ENCODE results near the gene ANKRD52.
"Not testable (repeated sequence)": the region's sequence is repeated elsewhere in the genome, so short reads cannot be mapped to it uniquely, and the experiment has no call there.

ANKRD52 gene

GRCh38 chr12:56286044-56286830, 28.1 kb upstream of the ANKRD52 start:
- Mint-ChIP-seq H3K27me3 (no peaks in the 10 kb centered on the region), H3K4me3 (no peak overlapping the region), H3K4me1 (ENCODE audit: low read depth) (peaks cover 19% of the 10 kb centered on the region), H3K27ac (no peak overlapping the region), H3K36me3 (peaks cover 7% of the 10 kb centered on the region), H3K9me3 (ENCODE audit: low read depth) (no peaks in the 10 kb centered on the region)

GRCh38 chr12:56284263-56284662, 26.1 kb upstream of the ANKRD52 start:
- H3K36me3 Mint-ChIP-seq; H3K27ac Mint-ChIP-seq; H3K9me3 Mint-ChIP-seq (ENCODE audit: low read depth); H3K27me3 Mint-ChIP-seq; H3K4me3 Mint-ChIP-seq: not testable (repeated sequence)
- peaks cover 11% of the 10 kb centered on the region for H3K4me1 Mint-ChIP-seq (ENCODE audit: low read depth)

- Mint-ChIP-seq H3K36me3 (peaks cover 8% of the 10 kb centered on the region), H3K27me3 (no peaks in the 10 kb centered on the region), H3K4me1 (ENCODE audit: low read depth) (peaks cover 5% of the 10 kb centered on the region), H3K9me3 (ENCODE audit: low read depth) (no peaks in the 10 kb centered on the region), H3K4me3 (no peak overlapping the region), H3K27ac (peak overlapping the region; percentile 34)
Measured at GRCh38 chr12:56282579-56282978, 24.4 kb upstream of the ANKRD52 start.

- peaks cover 8% of the 10 kb centered on the region for H3K36me3 Mint-ChIP-seq
Measured at GRCh38 chr12:56282030-56282429, 23.8 kb upstream of the ANKRD52 start.

GRCh38 chr12:56280849-56281248, 22.7 kb upstream of the ANKRD52 start:
- H3K4me3 Mint-ChIP-seq, result no peak overlapping the region
- peaks cover 10% of the 10 kb centered on the region for H3K36me3 Mint-ChIP-seq
- H3K4me1 Mint-ChIP-seq (ENCODE audit: low read depth), result no peaks in the 10 kb centered on the region
- no peak overlapping the region for H3K27ac Mint-ChIP-seq
- H3K9me3 Mint-ChIP-seq (ENCODE audit: low read depth), result no peaks in the 10 kb centered on the region
- H3K27me3 Mint-ChIP-seq, result no peaks in the 10 kb centered on the region

More at GRCh38 chr12:56282030-56282429, 23.8 kb upstream of the ANKRD52 start:
- peaks cover 5% of the 10 kb centered on the region for H3K4me1 Mint-ChIP-seq (ENCODE audit: low read depth)
- peak overlapping the region; percentile 16 for H3K27ac Mint-ChIP-seq
- H3K9me3 Mint-ChIP-seq (ENCODE audit: low read depth), result no peaks in the 10 kb centered on the region
- H3K4me3 Mint-ChIP-seq, result no peak overlapping the region
- H3K27me3 Mint-ChIP-seq, result no peaks in the 10 kb centered on the region

GRCh38 chr12:56278905-56279304, 20.7 kb upstream of the ANKRD52 start:
- Mint-ChIP-seq H3K36me3 (peaks cover 12% of the 10 kb centered on the region), H3K4me3 (no peak overlapping the region), H3K4me1 (ENCODE audit: low read depth) (no peaks in the 10 kb centered on the region), H3K9me3 (ENCODE audit: low read depth) (no peaks in the 10 kb centered on the region), H3K27ac (peak overlapping the region; percentile 34), H3K27me3 (no peaks in the 10 kb centered on the region)

- H3K9me3 Mint-ChIP-seq (ENCODE audit: low read depth), result no peaks in the 10 kb centered on the region
- H3K27ac Mint-ChIP-seq, result no peak overlapping the region
- peaks cover 9% of the 10 kb centered on the region for H3K36me3 Mint-ChIP-seq
Measured at GRCh38 chr12:56274299-56274698, 16.1 kb upstream of the ANKRD52 start.

GRCh38 chr12:56272468-56272867, 14.3 kb upstream of the ANKRD52 start:
- not testable (repeated sequence) for H3K27me3 Mint-ChIP-seq; H3K36me3 Mint-ChIP-seq; H3K4me1 Mint-ChIP-seq (ENCODE audit: low read depth); H3K4me3 Mint-ChIP-seq; H3K9me3 Mint-ChIP-seq (ENCODE audit: low read depth)
- H3K27ac Mint-ChIP-seq, result peak overlapping the region; percentile 10

More at GRCh38 chr12:56274299-56274698, 16.1 kb upstream of the ANKRD52 start:
- Mint-ChIP-seq H3K27me3 (no peaks in the 10 kb centered on the region), H3K4me1 (ENCODE audit: low read depth) (no peaks in the 10 kb centered on the region), H3K4me3 (no peak overlapping the region)

- Mint-ChIP-seq H3K4me1 (ENCODE audit: low read depth) (peaks cover 15% of the 10 kb centered on the region), H3K9me3 (ENCODE audit: low read depth) (no peaks in the 10 kb centered on the region), H3K36me3 (peaks cover 9% of the 10 kb centered on the region), H3K27me3 (no peaks in the 10 kb centered on the region), H3K4me3 (no peak overlapping the region), H3K27ac (peak overlapping the region; percentile 68)
Measured at GRCh38 chr12:56271031-56271430, 12.8 kb upstream of the ANKRD52 start.

- H3K4me3 Mint-ChIP-seq, result peak overlapping the region; percentile 85
- no peaks in the 10 kb centered on the region for H3K27me3 Mint-ChIP-seq
- no peaks in the 10 kb centered on the region for H3K36me3 Mint-ChIP-seq
- H3K4me1 Mint-ChIP-seq (ENCODE audit: low read depth), result peaks cover 19% of the 10 kb centered on the region
- no peaks in the 10 kb centered on the region for H3K9me3 Mint-ChIP-seq (ENCODE audit: low read depth)
- H3K27ac Mint-ChIP-seq, result peak overlapping the region; percentile 25
Measured at GRCh38 chr12:56267443-56268071, 9.4 kb upstream of the ANKRD52 start.

GRCh38 chr12:56266693-56267442, 8.7 kb upstream of the ANKRD52 start, which contains the start of gene COQ10A:
COQ10A (plus strand) TSS chr12:56266942; CDS start chr12:56267119, 177 bp downstream.
- Mint-ChIP-seq H3K9me3 (ENCODE audit: low read depth) (no peaks in the 10 kb centered on the region), H3K27ac (peak within 1 kb of the TSS; percentile 93), H3K36me3 (no peaks in the 10 kb centered on the region), H3K4me3 (peak within 1 kb of the TSS; percentile 95), H3K27me3 (no peaks in the 10 kb centered on the region), H3K4me1 (ENCODE audit: low read depth) (peaks cover 19% of the 10 kb centered on the region)

- not testable (repeated sequence) for H3K9me3 Mint-ChIP-seq (ENCODE audit: low read depth); H3K36me3 Mint-ChIP-seq; H3K27me3 Mint-ChIP-seq
- H3K4me1 Mint-ChIP-seq (ENCODE audit: low read depth), result peaks cover 19% of the 10 kb centered on the region
- H3K27ac Mint-ChIP-seq, result peak overlapping the region; percentile 93
- peak overlapping the region; percentile 95 for H3K4me3 Mint-ChIP-seq
Measured at GRCh38 chr12:56266068-56266692, 8.0 kb upstream of the ANKRD52 start.

- not testable (repeated sequence) for H3K27me3 Mint-ChIP-seq; H3K27ac Mint-ChIP-seq; H3K9me3 Mint-ChIP-seq (ENCODE audit: low read depth); H3K4me3 Mint-ChIP-seq; H3K36me3 Mint-ChIP-seq
- H3K4me1 Mint-ChIP-seq (ENCODE audit: low read depth), result peaks cover 23% of the 10 kb centered on the region
Measured at GRCh38 chr12:56262955-56263354, 4.8 kb upstream of the ANKRD52 start.

GRCh38 chr12:56261503-56262232, 3.5 kb upstream of the ANKRD52 start:
- no peak overlapping the region for H3K27ac Mint-ChIP-seq
- H3K9me3 Mint-ChIP-seq (ENCODE audit: low read depth), result no peaks in the 10 kb centered on the region
- H3K36me3 Mint-ChIP-seq, result no peaks in the 10 kb centered on the region

More at GRCh38 chr12:56261503-56262232, 3.5 kb upstream of the ANKRD52 start:
- Mint-ChIP-seq H3K27me3 (no peaks in the 10 kb centered on the region), H3K4me1 (ENCODE audit: low read depth) (peaks cover 23% of the 10 kb centered on the region), H3K4me3 (no peak overlapping the region)
